HUES48 (cell line): ENCODE data around the gene ZSCAN1.

Source experiments
- H3K27ac ChIP-seq: one replicate; pipeline ENCODE4 v1.7.0; 2013; ENCODE audit warnings: low read depth, low read length, inconsistent platforms
- H3K27me3 ChIP-seq: 2 replicates; pipeline ENCODE4 v1.6.1; 2013; ENCODE audit warnings: mild to moderate bottlenecking, low read length; ENCODE audit not compliant: control insufficient read depth, insufficient read depth
- H3K36me3 ChIP-seq: 2 replicates; pipeline ENCODE4 v1.6.1; 2013; ENCODE audit warnings: low read length; ENCODE audit not compliant: control insufficient read depth, insufficient read depth
- H3K4me1 ChIP-seq: 2 replicates; pipeline ENCODE4 v1.6.1; 2013; ENCODE audit warnings: mild to moderate bottlenecking, low read length; ENCODE audit not compliant: control insufficient read depth, insufficient read depth
- H3K4me3 ChIP-seq: 2 replicates; pipeline ENCODE4 v1.5.1; 2013; ENCODE audit warnings: mild to moderate bottlenecking, low read depth, low read length
- H3K9ac ChIP-seq: 2 replicates; pipeline ENCODE4 v1.6.1; 2013; ENCODE audit warnings: mild to moderate bottlenecking, low read depth, low read length, moderate library complexity
- H3K9me3 ChIP-seq: 2 replicates; pipeline ENCODE4 v1.6.1; 2013; ENCODE audit warnings: low read length; ENCODE audit not compliant: control insufficient read depth, insufficient read depth

The ZSCAN1 gene

GRCh38 chr19:58010507-58010906, 23.3 kb upstream of the ZSCAN1 start:
- Histone ChIP-seq H3K36me3 (peaks cover 13% of the 10 kb centered on the region), H3K4me1 (no peaks in the 10 kb centered on the region), H3K4me3 (no peak overlapping the region), H3K27me3 (no peaks in the 10 kb centered on the region), H3K9ac (no peak overlapping the region), H3K9me3 (peaks cover 56% of the 10 kb centered on the region), H3K27ac (no peak overlapping the region)

- no peak overlapping the region for H3K4me3 ChIP-seq
- H3K9me3 ChIP-seq: peaks cover 53% of the 10 kb centered on the region
- no peaks in the 10 kb centered on the region for H3K4me1 ChIP-seq
- H3K36me3 ChIP-seq: no peaks in the 10 kb centered on the region
- H3K27ac ChIP-seq: no peak overlapping the region
- H3K27me3 ChIP-seq: no peaks in the 10 kb centered on the region
- no peak overlapping the region for H3K9ac ChIP-seq
Measured at GRCh38 chr19:58014141-58014540, 19.7 kb upstream of the ZSCAN1 start.

GRCh38 chr19:58020129-58020528, 13.7 kb upstream of the ZSCAN1 start:
- no peaks in the 10 kb centered on the region for H3K4me1 ChIP-seq
- H3K27me3 ChIP-seq: no peaks in the 10 kb centered on the region
- no peaks in the 10 kb centered on the region for H3K36me3 ChIP-seq
- no peak overlapping the region for H3K27ac ChIP-seq
- peaks cover 57% of the 10 kb centered on the region for H3K9me3 ChIP-seq
- H3K4me3 ChIP-seq: no peak overlapping the region
- H3K9ac ChIP-seq: no peak overlapping the region

- Histone ChIP-seq H3K9ac (no peak overlapping the region), H3K36me3 (no peaks in the 10 kb centered on the region), H3K9me3 (peaks cover 60% of the 10 kb centered on the region), H3K27me3 (no peaks in the 10 kb centered on the region), H3K4me3 (no peak overlapping the region), H3K4me1 (no peaks in the 10 kb centered on the region), H3K27ac (no peak overlapping the region)
Measured at GRCh38 chr19:58021541-58022282, 12.1 kb upstream of the ZSCAN1 start.

DNA sequence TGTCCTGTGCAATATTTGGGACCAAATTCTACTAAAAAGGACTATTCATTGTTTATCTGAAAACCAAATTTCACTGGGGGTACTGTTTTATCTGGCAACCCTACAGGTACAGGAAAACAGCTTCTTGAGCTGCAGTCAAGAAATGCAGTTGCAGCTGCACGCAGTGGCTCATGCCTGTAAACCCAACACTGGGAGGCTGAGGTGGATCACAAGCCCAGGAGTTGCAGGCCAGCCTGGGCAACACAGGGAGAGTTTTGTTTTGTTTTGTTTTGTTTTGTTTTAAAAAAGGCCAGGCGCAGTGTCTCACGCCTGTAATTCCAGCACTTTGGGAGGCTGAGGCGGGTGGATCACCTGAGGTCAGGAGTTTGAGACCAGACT, 11.6 kb upstream of the ZSCAN1 start:
- peaks cover 61% of the 10 kb centered on the region for H3K9me3 ChIP-seq
- no peaks in the 10 kb centered on the region for H3K27me3 ChIP-seq
- H3K4me3 ChIP-seq: no peak overlapping the region
- no peaks in the 10 kb centered on the region for H3K4me1 ChIP-seq
- no peaks in the 10 kb centered on the region for H3K36me3 ChIP-seq
- H3K9ac ChIP-seq: no peak overlapping the region
- H3K27ac ChIP-seq: no peak overlapping the region

GRCh38 chr19:58024661-58025060, 9.2 kb upstream of the ZSCAN1 start:
- no peak overlapping the region for H3K9ac ChIP-seq
- H3K27ac ChIP-seq: no peak overlapping the region
- no peak overlapping the region for H3K4me3 ChIP-seq
- H3K4me1 ChIP-seq: no peaks in the 10 kb centered on the region
- H3K36me3 ChIP-seq: no peaks in the 10 kb centered on the region
- H3K27me3 ChIP-seq: no peaks in the 10 kb centered on the region
- peaks cover 62% of the 10 kb centered on the region for H3K9me3 ChIP-seq

GRCh38 chr19:58034477-58034793, 610 bp downstream of the ZSCAN1 start:
- Histone ChIP-seq H3K4me1 (peaks cover 4% of the 10 kb centered on the region; the same call in 1 of the 2 replicates), H3K4me3 (peak overlapping the region; percentile 67), H3K9ac (no peak overlapping the region), H3K27me3 (no peaks in the 10 kb centered on the region), H3K36me3 (no peaks in the 10 kb centered on the region), H3K27ac (no peak overlapping the region), H3K9me3 (peaks cover 16% of the 10 kb centered on the region)

DNA sequence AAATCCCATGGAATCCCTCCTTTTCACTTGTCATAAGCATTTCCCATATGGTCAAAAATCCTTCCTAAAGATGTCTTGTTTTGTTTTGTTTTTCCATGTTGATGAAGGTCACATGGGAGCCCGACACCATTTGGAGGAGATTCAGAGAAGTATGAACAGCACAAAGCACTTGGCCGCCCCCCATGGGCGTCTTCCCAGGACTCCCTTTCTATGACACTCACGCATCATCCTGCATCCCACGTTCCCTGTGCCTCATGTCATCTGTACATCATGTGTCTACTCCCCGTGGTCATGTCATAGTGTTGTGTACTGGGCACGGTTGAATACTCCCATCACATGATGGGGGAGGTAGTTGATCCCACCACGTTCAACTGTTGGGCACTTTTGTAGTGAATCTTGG, 2.0 kb downstream of the ZSCAN1 start:
- Histone ChIP-seq H3K27me3 (no peaks in the 10 kb centered on the region), H3K4me1 (peaks cover 4% of the 10 kb centered on the region; the same call in 1 of the 2 replicates), H3K9me3 (peaks cover 18% of the 10 kb centered on the region), H3K27ac (no peak overlapping the region), H3K9ac (no peak overlapping the region), H3K4me3 (no peak overlapping the region), H3K36me3 (no peaks in the 10 kb centered on the region)

- H3K4me3 ChIP-seq: no peak overlapping the region
- H3K9me3 ChIP-seq: peaks cover 17% of the 10 kb centered on the region
- H3K27ac ChIP-seq: no peak overlapping the region
- no peaks in the 10 kb centered on the region for H3K27me3 ChIP-seq
- H3K9ac ChIP-seq: no peak overlapping the region
- H3K4me1 ChIP-seq: peaks cover 4% of the 10 kb centered on the region; the same call in 1 of the 2 replicates
- no peaks in the 10 kb centered on the region for H3K36me3 ChIP-seq
Measured at GRCh38 chr19:58037927-58038687, 4.3 kb downstream of the ZSCAN1 start.

DNA sequence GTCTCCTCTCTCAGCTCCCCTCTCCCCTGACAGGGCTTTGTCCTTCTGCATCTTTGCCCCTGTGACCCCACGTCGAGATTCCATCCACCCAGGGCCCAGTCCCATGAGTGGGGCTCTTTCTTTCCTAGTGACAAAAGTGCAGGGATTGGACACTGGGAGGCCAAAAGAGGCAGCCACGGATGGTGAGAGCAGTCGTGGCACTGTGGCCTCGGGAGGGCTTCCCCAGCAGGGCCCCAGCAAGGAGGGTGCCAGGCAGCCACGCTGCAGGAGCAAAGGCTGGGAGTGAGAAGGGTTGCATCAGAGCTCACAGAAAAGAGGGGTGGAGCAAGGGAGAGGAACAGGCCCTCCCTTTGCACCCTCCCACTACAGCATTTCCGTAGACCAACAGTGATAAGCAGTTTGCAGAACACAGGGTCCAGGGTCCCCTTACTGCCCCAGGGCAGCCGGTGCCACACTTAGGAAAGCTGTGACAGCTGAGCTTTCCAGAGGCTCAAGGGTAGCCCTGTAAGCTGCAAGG, 4.9 kb downstream of the ZSCAN1 start:
- Histone ChIP-seq H3K27me3 (no peaks in the 10 kb centered on the region), H3K9me3 (peaks cover 17% of the 10 kb centered on the region), H3K4me1 (peaks cover 4% of the 10 kb centered on the region; the same call in 1 of the 2 replicates), H3K36me3 (no peaks in the 10 kb centered on the region), H3K4me3 (no peak overlapping the region), H3K27ac (no peak overlapping the region), H3K9ac (no peak overlapping the region)
